Measurements from ENCODE around the gene CRPPA.

- TF ChIP-seq, protein P1, sequence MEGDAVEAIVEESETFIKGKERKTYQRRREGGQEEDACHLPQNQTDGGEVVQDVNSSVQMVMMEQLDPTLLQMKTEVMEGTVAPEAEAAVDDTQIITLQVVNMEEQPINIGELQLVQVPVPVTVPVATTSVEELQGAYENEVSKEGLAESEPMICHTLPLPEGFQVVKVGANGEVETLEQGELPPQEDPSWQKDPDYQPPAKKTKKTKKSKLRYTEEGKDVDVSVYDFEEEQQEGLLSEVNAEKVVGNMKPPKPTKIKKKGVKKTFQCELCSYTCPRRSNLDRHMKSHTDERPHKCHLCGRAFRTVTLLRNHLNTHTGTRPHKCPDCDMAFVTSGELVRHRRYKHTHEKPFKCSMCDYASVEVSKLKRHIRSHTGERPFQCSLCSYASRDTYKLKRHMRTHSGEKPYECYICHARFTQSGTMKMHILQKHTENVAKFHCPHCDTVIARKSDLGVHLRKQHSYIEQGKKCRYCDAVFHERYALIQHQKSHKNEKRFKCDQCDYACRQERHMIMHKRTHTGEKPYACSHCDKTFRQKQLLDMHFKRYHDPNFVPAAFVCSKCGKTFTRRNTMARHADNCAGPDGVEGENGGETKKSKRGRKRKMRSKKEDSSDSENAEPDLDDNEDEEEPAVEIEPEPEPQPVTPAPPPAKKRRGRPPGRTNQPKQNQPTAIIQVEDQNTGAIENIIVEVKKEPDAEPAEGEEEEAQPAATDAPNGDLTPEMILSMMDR (conservative IDR thresholded peaks at IDR 0.05; ENCODE audit: low read depth, low read length), result no peak
- TF ChIP-seq RFX5 (IDR thresholded peaks at IDR 0.05; ENCODE audit: low read depth, low read length) (no peak), POLR2A (IDR thresholded peaks at IDR 0.05; ENCODE audit: low read depth, low read length) (no peak), RAD21 (IDR thresholded peaks at IDR 0.05; ENCODE audit: low read length) (no peak), FOS (IDR thresholded peaks at IDR 0.05; ENCODE audit: low read depth, low read length) (no peak), RCOR1 (IDR thresholded peaks at IDR 0.05; ENCODE audit: insufficient replicate concordance, low read length) (no peak), BHLHE40 (IDR thresholded peaks at IDR 0.05; ENCODE audit: low read depth, low read length) (no peak), USF2 (IDR thresholded peaks at IDR 0.05; ENCODE audit: low read depth, low read length) (no peak), MXI1 (IDR thresholded peaks at IDR 0.05; ENCODE audit: borderline replicate concordance, low read depth, low read length) (no peak), MAZ (IDR thresholded peaks at IDR 0.05; ENCODE audit: borderline replicate concordance, low read depth, low read length) (no peak), SMC3 (IDR thresholded peaks at IDR 0.05; ENCODE audit: low read depth, low read length) (no peak)
Measured at GRCh38 chr7:16421333-16422102, at the start of gene CRPPA.

All from IMR-90 (cell line).